SJCRH30 (cell line): ENCODE data around the gene FAM193A. TPM values are rescaled to one million over a fixed set of nuclear protein-coding genes. Genes with fewer than 3 reads are reported as not detected.

Experiments used
- DNase-seq, 2 experiments: peaks; one replicate each; pipeline ENCODE4 v3.0.0-alpha.2; 2015 to 2020
- H3K27ac ChIP-seq: fragments of 250-450 bp; sonication (Bioruptor Pico); 2 replicates; pipeline ENCODE4 v1.5.1; 2020; ENCODE audit warnings: mild to moderate bottlenecking, moderate library complexity
- H3K27me3 ChIP-seq: fragments of 250-450 bp; sonication (Bioruptor Pico); 2 replicates; pipeline ENCODE4 v1.5.1; 2020; ENCODE audit warnings: mild to moderate bottlenecking, moderate library complexity
- H3K36me3 ChIP-seq: fragments of 250-450 bp; sonication (Bioruptor Pico); 2 replicates; pipeline ENCODE4 v1.5.1; 2020; ENCODE audit warnings: mild to moderate bottlenecking, moderate library complexity
- H3K4me1 ChIP-seq: fragments of 250-450 bp; sonication (Bioruptor Pico); 2 replicates; pipeline ENCODE4 v1.5.1; 2020; ENCODE audit warnings: mild to moderate bottlenecking, moderate library complexity
- H3K4me3 ChIP-seq: fragments of 250-450 bp; sonication (Bioruptor Pico); 2 replicates; pipeline ENCODE4 v1.5.1; 2020; ENCODE audit warnings: mild to moderate bottlenecking, moderate library complexity
- H3K9me3 ChIP-seq: fragments of 250-450 bp; sonication (Bioruptor Pico); replicated peaks from 2 replicates; pipeline ENCODE4 v1.5.1; 2020; ENCODE audit warnings: mild to moderate bottlenecking, moderate library complexity
- total RNA-seq: library from RNA; depleted of rRNA; stranded (reverse); fragments of >200 nt; shearing (Covaris generic); gene quantifications from 2 replicates; pipeline ENCODE4 v1.2.3, GENCODE V29; 2014; rRNA removed

FAM193A gene, protein sequence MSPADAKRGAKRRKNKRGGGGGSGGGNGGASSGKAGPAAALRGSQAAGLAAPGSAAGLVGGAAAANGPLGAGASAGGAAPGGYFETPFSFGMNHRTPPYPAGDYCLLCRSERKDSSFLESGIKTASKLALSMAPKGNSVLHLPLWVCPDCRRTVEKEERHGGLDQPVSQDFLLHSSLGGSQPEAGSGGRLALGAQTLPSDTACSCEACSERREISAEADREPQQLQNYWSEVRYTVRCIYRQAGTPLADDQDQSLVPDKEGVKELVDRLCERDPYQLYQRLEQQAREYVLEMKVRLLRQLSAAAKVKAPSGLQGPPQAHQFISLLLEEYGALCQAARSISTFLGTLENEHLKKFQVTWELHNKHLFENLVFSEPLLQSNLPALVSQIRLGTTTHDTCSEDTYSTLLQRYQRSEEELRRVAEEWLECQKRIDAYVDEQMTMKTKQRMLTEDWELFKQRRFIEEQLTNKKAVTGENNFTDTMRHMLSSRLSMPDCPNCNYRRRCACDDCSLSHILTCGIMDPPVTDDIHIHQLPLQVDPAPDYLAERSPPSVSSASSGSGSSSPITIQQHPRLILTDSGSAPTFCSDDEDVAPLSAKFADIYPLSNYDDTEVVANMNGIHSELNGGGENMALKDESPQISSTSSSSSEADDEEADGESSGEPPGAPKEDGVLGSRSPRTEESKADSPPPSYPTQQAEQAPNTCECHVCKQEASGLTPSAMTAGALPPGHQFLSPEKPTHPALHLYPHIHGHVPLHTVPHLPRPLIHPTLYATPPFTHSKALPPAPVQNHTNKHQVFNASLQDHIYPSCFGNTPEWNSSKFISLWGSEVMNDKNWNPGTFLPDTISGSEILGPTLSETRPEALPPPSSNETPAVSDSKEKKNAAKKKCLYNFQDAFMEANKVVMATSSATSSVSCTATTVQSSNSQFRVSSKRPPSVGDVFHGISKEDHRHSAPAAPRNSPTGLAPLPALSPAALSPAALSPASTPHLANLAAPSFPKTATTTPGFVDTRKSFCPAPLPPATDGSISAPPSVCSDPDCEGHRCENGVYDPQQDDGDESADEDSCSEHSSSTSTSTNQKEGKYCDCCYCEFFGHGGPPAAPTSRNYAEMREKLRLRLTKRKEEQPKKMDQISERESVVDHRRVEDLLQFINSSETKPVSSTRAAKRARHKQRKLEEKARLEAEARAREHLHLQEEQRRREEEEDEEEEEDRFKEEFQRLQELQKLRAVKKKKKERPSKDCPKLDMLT (N-terminal part only)
- total RNA-seq: 18.4 and 20.4 TPM in 2 replicates

DNA sequence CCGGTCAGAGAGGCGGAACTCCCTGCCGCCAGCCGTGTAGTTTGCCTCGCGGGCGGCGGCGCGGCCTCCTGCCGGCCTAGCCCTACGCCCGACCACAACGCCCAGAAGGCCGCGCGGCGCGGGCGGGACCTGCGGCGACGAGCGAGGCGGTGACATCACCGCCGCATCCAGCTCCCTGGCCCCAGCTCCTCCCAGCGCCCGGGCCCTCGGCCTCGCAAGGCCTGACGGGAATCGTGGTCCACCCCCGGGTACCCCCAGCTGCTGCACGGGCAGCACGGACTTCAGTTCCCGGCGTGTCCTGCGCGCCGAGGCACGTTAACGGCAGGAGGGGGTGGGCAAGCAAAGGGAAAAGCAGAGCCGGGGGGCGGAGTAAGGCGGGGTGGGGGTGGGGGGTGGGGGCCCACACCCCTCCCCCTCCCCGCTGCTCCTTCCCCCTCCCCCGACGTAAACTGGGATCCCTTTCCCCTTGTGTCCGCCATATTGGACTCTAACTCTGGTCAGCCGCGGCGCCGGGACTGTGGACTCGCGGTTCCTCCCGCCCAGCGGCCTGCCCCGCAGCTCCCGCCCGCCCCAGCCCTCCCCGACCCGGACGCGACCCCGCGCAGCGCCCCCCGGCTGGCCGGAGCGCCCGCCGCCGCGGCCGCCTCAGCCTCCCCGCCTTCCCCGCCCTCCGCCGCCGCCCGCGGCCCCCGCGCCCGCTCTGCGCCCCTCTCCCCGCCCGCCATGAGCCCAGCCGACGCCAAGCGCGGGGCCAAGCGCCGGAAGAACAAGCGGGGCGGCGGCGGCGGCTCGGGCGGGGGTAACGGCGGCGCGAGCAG, at the start of gene FAM193A:
Gene FAM193A, plus strand, starts transcription at position 455 of the 818 bp plus-strand sequence. Its CDS starts 269 bp downstream, at position 724.
- H3K27me3 ChIP-seq: no peaks in the 10 kb centered on the region
- H3K4me3 ChIP-seq: peak within 1 kb of the TSS; percentile 97
- H3K36me3 ChIP-seq: peaks cover 2% of the 10 kb centered on the region; the same call in 1 of the 2 replicates
- H3K9me3 ChIP-seq: no peaks in the 10 kb centered on the region
- peak; percentile 99 to 100 for DNase-seq
- peak within 1 kb of the TSS; percentile 78 for H3K27ac ChIP-seq
- peaks cover 3% of the 10 kb centered on the region for H3K4me1 ChIP-seq

DNA sequence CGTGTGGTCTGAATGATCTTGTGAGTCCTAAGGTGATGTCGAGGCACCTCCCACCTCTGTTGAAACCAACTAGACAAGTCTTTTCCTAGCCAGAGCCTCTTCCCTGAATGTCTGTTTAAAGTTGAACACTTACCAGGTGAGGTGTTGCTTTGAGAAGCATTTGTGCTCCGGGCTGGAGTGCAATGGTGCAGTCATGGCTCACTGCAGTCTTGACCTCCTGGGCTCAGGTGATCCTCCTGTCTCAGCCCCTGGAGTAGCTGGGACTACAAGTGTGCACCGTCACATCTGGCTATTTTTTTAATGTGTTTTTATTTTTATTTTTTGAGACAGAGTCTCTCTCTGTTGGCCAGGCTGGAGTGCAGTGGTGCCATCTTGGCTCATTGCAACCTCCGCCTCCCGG, 49.5 kb upstream of the FAM193A start:
- Histone ChIP-seq H3K9me3 (no peaks in the 10 kb centered on the region), H3K36me3 (peaks cover 33% of the 10 kb centered on the region), H3K4me3 (no peak overlapping the region), H3K27ac (no peak overlapping the region), H3K4me1 (peaks cover 12% of the 10 kb centered on the region), H3K27me3 (no peaks in the 10 kb centered on the region)
- DNase-seq: no peak

DNA sequence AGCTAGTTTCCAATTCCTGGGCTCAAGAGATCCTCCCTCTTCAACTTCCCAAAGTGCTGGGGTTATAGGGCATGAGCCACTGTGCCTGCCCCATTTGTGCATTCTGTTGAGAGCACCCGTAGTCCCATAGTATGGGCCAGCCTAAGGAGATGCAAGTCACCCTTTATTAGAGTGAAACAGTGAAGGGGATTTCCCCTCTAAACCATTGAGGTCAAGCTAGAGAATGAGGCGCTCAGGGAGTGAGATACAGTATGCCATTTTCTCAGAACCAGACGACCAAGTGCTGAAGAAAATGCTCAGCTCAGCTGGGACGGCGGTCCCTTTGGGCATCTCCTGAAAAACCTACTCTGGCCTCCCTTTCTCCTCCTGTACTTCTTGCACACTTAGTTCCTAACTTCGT, 48.8 kb upstream of the FAM193A start:
- Histone ChIP-seq H3K27me3 (no peaks in the 10 kb centered on the region), H3K4me3 (no peak overlapping the region), H3K36me3 (peaks cover 40% of the 10 kb centered on the region), H3K27ac (no peak overlapping the region), H3K4me1 (peaks cover 12% of the 10 kb centered on the region), H3K9me3 (no peaks in the 10 kb centered on the region)
- no peak for DNase-seq

DNA sequence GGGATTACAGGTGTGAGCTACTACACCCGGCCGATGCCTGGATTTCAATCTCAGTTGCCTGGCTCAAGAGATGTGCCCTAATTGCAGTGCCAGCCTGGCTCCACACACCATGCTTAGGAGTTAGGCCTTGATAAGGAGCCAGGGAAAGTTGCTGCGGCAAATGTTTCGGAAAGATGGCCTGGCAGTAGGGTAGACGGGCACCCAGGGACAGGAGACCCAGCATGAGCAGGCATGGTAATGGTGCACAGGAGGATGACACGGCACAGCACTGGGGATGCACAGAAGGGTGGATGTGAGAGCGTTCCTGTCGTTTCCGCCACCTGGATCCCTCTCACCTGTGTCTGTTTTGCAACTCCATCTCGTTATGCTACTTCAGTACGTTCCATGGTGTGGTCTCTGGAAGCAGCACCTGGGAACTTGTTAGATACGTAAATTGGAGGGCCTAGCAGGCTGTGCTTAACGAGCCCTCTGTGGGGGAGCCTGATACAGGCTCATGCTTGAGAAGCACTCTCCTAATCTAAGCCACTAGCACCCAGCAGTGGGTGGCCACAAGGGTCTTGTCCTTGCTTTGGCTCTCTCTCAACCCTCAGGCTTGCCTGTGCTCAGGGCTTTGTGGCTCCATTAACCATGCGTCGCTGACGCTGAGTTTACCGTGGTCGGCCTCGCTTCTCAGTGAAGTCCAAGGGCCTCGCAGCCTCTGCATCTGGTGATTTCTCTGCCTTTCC, 47.2 kb upstream of the FAM193A start:
- peaks cover 52% of the 10 kb centered on the region for H3K36me3 ChIP-seq
- H3K27me3 ChIP-seq: no peaks in the 10 kb centered on the region
- no peak overlapping the region for H3K4me3 ChIP-seq
- H3K27ac ChIP-seq: no peak overlapping the region
- H3K9me3 ChIP-seq: no peaks in the 10 kb centered on the region
- H3K4me1 ChIP-seq: peaks cover 11% of the 10 kb centered on the region
- no peak for DNase-seq

DNA sequence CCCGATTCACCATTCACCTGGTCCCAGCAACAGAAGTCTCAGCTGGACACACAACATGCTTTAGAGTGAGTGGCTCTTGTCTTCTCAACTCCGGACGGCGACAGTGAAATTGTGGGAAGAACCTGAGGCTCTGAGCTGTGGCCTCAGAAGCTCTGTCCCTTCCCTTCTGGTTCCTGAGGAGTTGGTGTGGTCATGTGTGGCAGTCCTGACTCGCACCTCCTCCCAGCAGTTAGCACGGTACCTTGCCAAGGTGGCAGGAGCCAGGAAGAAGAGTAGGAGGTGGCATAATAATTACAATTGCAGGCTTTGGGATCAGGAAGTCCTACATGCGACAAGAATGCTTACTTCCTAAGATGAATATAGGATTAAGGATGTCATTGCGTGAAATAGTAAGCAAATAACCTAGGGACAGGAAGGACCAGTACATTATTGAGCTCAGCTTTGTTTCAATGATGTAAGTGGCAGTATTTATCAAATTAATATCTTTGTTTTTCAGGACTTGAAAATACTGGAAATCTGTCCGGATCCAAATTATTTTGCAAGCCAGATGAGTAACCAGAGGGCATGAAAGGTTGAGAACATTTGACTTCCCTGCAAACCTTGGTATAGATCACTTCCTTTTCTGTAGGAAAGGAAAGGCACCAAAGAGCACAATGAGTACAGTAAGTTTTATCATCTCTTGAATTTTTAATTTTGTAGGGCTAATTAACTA, 46.5 kb upstream of the FAM193A start:
- DNase-seq: no peak
- H3K27me3 ChIP-seq: no peaks in the 10 kb centered on the region
- H3K9me3 ChIP-seq: no peaks in the 10 kb centered on the region
- no peak overlapping the region for H3K4me3 ChIP-seq
- peaks cover 9% of the 10 kb centered on the region for H3K4me1 ChIP-seq
- no peak overlapping the region for H3K27ac ChIP-seq
- H3K36me3 ChIP-seq: peaks cover 59% of the 10 kb centered on the region

DNA sequence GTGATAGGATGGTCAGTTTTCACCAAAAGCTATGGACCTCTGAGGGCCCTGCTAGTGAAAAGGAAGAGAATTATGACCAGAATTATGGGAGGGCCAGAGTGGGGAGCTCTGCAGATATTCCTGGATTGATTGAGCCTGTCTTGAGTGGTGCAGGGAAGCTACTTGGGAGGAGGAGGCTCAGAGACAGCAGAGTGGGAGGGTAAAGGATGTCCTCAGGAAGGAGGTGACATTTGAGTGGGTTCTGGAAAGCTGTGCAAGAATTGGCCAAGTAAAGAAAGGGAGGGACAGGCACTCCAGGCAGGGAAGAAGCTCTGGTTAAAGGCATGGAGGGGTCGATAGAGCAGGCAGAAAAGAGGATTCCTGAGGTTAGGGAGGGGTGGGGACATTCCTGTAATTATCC, 43.5 kb upstream of the FAM193A start:
- no peak for DNase-seq
- Histone ChIP-seq H3K36me3 (peaks cover 83% of the 10 kb centered on the region), H3K27me3 (no peaks in the 10 kb centered on the region), H3K4me3 (no peak overlapping the region), H3K27ac (no peak overlapping the region), H3K9me3 (no peaks in the 10 kb centered on the region), H3K4me1 (no peaks in the 10 kb centered on the region)

DNA sequence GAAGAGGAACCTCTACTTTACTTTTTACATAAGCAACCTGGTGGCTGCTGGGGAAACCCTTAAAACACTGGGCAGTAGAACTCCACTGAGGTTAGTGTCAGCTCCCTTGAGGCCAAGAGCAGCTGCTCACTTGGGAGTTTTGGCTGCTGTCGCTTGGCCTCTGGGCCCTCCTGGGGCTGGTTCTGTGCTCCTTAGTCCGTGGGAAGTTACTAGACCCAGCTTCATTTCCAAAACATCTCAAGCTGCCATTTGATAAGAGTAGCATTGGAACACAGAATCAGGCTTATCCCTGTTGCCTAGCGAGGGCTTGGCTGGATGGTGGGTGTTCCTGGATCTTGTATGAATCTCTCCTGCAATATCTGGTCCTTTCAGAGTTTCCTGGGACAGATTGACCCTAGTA, 41.5 kb upstream of the FAM193A start:
- no peak overlapping the region for H3K27ac ChIP-seq
- no peaks in the 10 kb centered on the region for H3K27me3 ChIP-seq
- H3K9me3 ChIP-seq: no peaks in the 10 kb centered on the region
- H3K36me3 ChIP-seq: peaks cover 95% of the 10 kb centered on the region
- no peak overlapping the region for H3K4me3 ChIP-seq
- H3K4me1 ChIP-seq: no peaks in the 10 kb centered on the region
- no peak for DNase-seq

DNA sequence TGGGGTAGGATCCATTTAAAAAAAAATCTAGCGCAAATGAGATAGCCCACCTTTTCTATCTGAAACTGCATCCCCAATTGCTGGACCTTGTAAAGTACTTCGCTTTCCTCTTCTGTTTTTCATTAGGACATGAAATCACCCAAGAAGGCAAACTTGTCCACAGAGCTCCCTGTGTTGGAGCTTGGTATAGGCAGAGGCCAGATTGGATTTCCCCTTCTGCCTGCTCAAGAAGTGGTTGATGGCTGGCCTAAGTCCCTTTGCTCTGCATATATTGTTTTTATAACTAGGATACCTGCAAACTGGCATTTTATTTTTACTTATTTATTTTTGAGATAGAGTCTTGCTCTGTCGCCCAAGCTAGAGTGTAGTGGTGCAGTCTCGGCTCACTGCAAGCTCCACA, 39.1 kb upstream of the FAM193A start:
- H3K4me3 ChIP-seq: no peak overlapping the region
- H3K27ac ChIP-seq: no peak overlapping the region
- H3K9me3 ChIP-seq: no peaks in the 10 kb centered on the region
- no peak for DNase-seq
- peaks cover 92% of the 10 kb centered on the region for H3K36me3 ChIP-seq
- H3K4me1 ChIP-seq: no peaks in the 10 kb centered on the region
- no peaks in the 10 kb centered on the region for H3K27me3 ChIP-seq

DNA sequence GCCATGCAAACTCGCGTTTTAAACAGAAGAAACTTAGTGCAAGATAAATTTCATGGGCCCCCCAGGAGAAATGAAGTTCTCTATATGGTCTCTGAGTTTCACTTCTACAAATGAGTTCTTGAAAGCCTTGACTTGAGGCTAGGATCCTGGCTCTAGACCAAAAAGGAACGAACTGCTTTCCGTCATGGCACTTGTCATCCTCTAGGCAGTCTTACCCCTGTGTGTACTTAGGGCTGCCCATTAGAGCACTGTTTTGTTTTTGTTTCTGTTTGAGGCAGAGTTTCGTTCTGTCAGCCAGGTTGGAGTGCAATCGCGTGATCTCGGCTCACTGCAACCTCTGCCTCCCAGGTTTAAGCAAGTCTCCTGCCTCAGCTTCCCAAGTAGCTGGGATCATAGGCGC, 38.5 kb upstream of the FAM193A start:
- no peak for DNase-seq
- H3K4me1 ChIP-seq: no peaks in the 10 kb centered on the region
- H3K9me3 ChIP-seq: no peaks in the 10 kb centered on the region
- H3K4me3 ChIP-seq: no peak overlapping the region
- H3K27ac ChIP-seq: no peak overlapping the region
- peaks cover 88% of the 10 kb centered on the region for H3K36me3 ChIP-seq
- no peaks in the 10 kb centered on the region for H3K27me3 ChIP-seq

DNA sequence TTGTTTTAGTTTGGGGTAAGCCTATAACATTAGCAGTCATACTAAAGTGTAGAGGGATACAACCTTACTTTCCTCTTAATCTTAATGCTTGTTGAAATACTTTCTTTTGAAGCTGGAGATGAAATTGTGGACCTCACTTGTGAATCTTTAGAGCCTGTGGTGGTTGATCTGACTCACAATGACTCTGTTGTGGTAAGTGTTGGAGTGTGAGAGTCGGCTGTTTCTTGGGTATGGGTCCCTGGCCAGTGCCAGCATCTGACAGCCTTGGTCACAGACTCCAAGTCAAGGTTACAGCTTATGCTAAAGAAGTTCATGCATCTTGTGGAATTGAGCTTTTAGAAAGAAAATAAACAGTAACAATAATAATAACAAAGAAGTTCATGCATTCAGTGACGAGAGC, 35.9 kb upstream of the FAM193A start:
- no peaks in the 10 kb centered on the region for H3K4me1 ChIP-seq
- H3K27ac ChIP-seq: no peak overlapping the region
- peaks cover 72% of the 10 kb centered on the region for H3K36me3 ChIP-seq
- H3K27me3 ChIP-seq: no peaks in the 10 kb centered on the region
- no peak for DNase-seq
- H3K4me3 ChIP-seq: no peak overlapping the region
- H3K9me3 ChIP-seq: no peaks in the 10 kb centered on the region

DNA sequence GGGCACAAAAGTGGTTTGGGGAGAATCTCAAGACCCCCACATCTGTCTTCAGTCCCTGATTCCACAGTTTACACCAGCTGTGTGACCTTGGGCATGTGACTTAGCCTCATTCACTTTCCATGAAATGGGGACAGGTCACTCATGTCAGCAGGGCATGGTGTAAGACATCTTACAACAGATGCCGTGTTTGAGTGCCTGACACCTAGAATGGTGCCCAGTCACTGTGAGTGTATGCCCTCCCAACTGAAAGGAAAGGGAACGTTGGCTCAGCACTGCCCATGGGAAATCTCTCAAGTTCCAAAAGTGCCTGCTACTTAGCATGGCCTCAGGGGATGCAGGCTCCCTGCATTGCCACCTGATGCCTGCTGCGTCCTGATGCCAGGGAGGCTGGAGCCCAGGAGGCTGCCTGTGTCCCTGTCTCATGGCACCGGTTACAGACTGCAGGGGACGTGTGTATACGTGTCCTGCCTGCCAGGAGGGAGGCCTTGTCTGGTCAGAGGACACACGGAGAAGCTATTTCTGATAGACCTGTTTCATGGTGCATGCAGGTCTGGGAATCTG, 35.3 kb upstream of the FAM193A start:
- peaks cover 73% of the 10 kb centered on the region for H3K36me3 ChIP-seq
- no peaks in the 10 kb centered on the region for H3K27me3 ChIP-seq
- H3K4me3 ChIP-seq: no peak overlapping the region
- no peak overlapping the region for H3K27ac ChIP-seq
- H3K9me3 ChIP-seq: no peaks in the 10 kb centered on the region
- no peak for DNase-seq
- no peaks in the 10 kb centered on the region for H3K4me1 ChIP-seq

DNA sequence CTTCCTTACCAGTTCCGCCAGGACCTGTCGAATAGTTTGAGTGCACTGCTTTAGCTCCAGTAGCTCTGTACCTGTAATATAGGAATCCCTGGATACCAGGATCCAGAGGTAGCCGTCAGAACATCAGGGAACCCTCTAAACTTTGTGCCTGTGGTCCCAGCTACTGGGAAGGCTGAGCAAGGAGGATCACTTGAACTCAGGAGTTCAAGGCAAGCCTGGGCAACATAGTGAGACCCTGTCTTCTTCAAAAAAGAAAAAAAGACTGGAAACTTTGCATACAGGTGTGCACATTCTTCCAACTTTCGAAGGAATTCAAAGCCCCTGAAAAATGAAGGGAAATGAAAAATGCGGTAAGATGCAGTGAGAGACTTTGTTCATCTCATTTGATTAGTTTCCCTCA, 32.6 kb upstream of the FAM193A start:
- Histone ChIP-seq H3K4me1 (no peaks in the 10 kb centered on the region), H3K27me3 (no peaks in the 10 kb centered on the region), H3K9me3 (no peaks in the 10 kb centered on the region), H3K4me3 (no peak overlapping the region), H3K27ac (no peak overlapping the region), H3K36me3 (peaks cover 60% of the 10 kb centered on the region)
- no peak for DNase-seq

DNA sequence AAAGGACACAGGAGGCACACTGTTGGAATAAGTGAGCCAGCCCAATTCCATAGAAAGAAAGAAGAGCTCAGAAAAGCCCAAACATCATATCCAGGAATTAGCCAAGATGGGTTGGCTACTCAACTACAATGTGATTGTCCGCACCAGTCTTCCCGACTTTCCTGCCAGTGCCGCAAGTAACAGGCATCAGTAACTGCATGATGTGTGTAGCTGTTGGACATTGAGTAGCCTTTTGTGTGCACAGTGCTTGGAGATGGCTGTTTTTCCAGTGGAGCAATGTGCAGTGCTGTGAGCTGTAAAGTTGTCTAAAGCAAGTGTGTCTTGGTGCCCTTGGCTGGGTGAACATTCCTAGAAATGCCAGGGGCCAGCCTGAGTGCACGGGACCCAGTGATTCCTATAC, 29.2 kb upstream of the FAM193A start:
- Histone ChIP-seq H3K4me1 (no peaks in the 10 kb centered on the region), H3K27me3 (no peaks in the 10 kb centered on the region), H3K27ac (no peak overlapping the region), H3K36me3 (peaks cover 58% of the 10 kb centered on the region), H3K9me3 (no peaks in the 10 kb centered on the region), H3K4me3 (no peak overlapping the region)
- DNase-seq: no peak
